Measurements from ENCODE around the gene RPUSD1.

RPUSD1 gene

DNA sequence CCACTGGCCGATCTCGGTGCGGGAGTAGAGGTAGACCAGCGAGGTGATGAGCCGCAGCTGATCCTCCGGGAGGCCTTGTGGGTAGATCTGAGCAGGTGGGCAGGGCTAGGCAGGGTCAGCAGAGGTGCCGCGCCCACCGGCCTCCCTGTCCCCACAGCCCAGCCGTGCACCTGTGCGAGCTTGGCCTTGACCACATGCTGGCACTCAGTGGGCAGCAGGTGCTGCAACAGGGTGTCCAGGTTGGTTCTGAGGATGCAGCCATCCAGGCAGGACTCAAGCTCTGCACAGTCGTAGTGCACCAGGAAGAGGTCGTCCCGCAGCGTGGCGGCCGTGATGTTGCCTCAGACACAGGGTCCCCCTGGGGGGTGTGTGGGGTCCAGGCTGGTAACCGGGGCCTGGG lies 15.2 kb downstream of the RPUSD1 start:
- intact Hi-C loops (cut with DNase I; ENCODE audit: low total_unique reads) = no loop called here
- no peak for TF ChIP-seq CTCF (IDR thresholded peaks at IDR 0.05)
- H3K4me1 ChIP-seq = no peaks in the 10 kb centered on the region
- no peaks in the 10 kb centered on the region for H3K36me3 ChIP-seq
- H3K27me3 ChIP-seq = peaks cover 0 to 70% of the 10 kb centered on the region in 2 donors
- H3K4me3 ChIP-seq = no peak overlapping the region
- no peak overlapping the region for H3K27ac ChIP-seq
- DNase-seq = no peak
- H3K9me3 ChIP-seq = no peaks in the 10 kb centered on the region

DNA sequence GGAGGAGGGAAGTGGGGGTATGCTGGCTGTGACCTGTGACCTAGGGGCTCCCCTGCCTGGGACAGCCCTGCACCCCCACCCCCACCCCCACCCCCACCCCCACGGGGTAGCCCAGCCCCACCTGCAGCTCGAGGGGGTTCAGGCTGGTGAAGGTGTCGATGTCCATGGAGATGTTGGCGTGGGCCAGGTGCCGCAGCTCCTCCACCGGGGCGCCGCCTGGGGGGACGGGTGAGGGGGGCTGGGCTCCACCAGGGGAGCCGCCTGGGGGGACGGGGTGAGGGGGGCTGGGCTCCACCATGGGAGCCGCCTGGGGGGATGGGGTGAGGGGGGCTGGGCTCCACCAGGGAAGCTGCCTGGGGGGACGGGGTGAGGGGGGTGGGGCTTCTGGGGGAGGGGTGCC lies 17.8 kb downstream of the RPUSD1 start:
- Histone ChIP-seq H3K27me3 (peaks cover 0 to 73% of the 10 kb centered on the region in 2 donors), H3K4me3 (no peak overlapping the region), H3K36me3 (no peaks in the 10 kb centered on the region), H3K4me1 (no peaks in the 10 kb centered on the region), H3K27ac (no peak overlapping the region), H3K9me3 (no peaks in the 10 kb centered on the region)
- intact Hi-C loops (cut with DNase I; ENCODE audit: low total_unique reads) = no loop called here
- no peak for TF ChIP-seq CTCF (IDR thresholded peaks at IDR 0.05)
- DNase-seq = no peak

GRCh38 chr16:769934-770333 lies 18.2 kb downstream of the RPUSD1 start:
- no peak for DNase-seq
- Histone ChIP-seq H3K4me1 (no peaks in the 10 kb centered on the region), H3K4me3 (no peak overlapping the region), H3K27ac (no peak overlapping the region), H3K9me3 (no peaks in the 10 kb centered on the region), H3K27me3 (peaks cover 0 to 73% of the 10 kb centered on the region in 2 donors), H3K36me3 (no peaks in the 10 kb centered on the region)
- no peak for TF ChIP-seq CTCF (IDR thresholded peaks at IDR 0.05)
- intact Hi-C loops (cut with DNase I; ENCODE audit: low total_unique reads) = no loop called here

- Histone ChIP-seq H3K4me1 (no peaks in the 10 kb centered on the region), H3K36me3 (no peaks in the 10 kb centered on the region), H3K9me3 (no peaks in the 10 kb centered on the region), H3K4me3 (no peak overlapping the region), H3K27ac (no peak overlapping the region), H3K27me3 (peaks cover 0 to 72% of the 10 kb centered on the region in 2 donors)
- no peak for DNase-seq
- TF ChIP-seq CTCF (IDR thresholded peaks at IDR 0.05) = no peak
- intact Hi-C loops (cut with DNase I; ENCODE audit: low total_unique reads) = no loop called here
Observed at GRCh38 chr16:769184-769784, 18.9 kb downstream of the RPUSD1 start.

- Histone ChIP-seq H3K4me3 (no peak overlapping the region), H3K27ac (no peak overlapping the region), H3K9me3 (no peaks in the 10 kb centered on the region), H3K27me3 (peaks cover 0 to 74% of the 10 kb centered on the region in 2 donors), H3K4me1 (no peaks in the 10 kb centered on the region), H3K36me3 (no peaks in the 10 kb centered on the region)
- intact Hi-C loops (cut with DNase I; ENCODE audit: low total_unique reads) = no loop called here
- no peak for DNase-seq
- TF ChIP-seq CTCF (IDR thresholded peaks at IDR 0.05) = no peak
Observed at GRCh38 chr16:768428-768827, 19.8 kb downstream of the RPUSD1 start.

DNA sequence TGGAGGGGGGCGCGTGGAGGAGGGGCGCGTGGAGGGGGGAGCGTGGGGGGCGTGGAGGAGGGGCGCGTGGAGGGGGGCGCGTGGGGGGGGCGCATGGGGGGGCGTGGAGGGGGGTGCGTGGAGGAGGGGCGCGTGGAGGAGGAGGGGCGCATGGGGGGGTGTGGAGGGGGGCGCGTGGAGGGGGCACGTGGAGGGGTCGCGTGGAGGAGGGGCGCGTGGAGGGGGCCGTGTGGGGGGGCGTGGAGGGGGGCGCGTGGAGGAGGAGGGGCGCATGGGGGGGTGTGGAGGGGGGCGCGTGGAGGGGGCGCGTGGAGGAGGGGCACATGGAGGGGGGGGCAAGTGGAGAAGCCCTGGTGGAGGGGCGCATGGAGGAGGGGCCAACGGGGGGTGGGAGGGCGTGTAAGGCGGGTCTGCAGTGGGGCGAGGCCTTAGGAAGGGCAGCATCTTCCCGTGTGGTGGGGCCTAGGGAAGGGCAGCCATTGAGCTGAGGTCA lies 20.4 kb downstream of the RPUSD1 start:
- no peak for TF ChIP-seq CTCF (IDR thresholded peaks at IDR 0.05)
- H3K27me3 ChIP-seq = peaks cover 0 to 78% of the 10 kb centered on the region in 2 donors
- H3K9me3 ChIP-seq = no peaks in the 10 kb centered on the region
- DNase-seq = no peak
- no peaks in the 10 kb centered on the region for H3K36me3 ChIP-seq
- intact Hi-C loops (cut with DNase I; ENCODE audit: low total_unique reads) = no loop called here
- no peak overlapping the region for H3K4me3 ChIP-seq
- H3K4me1 ChIP-seq = no peaks in the 10 kb centered on the region
- no peak overlapping the region for H3K27ac ChIP-seq

All from tibial artery (tissue), 4 donors.